ENCODE measurements around the gene FBXO11.

FBXO11 gene

GRCh38 chr2:47803363-47803762 lies 102.9 kb downstream of the FBXO11 start:
- TF ChIP-seq CTCF (IDR thresholded peaks at IDR 0.05; ENCODE audit: low read depth, low read length, missing control alignments): no peak
- H3K4me3 ChIP-seq (replicated peaks; ENCODE audit: low read depth, low read length): no peak overlapping the region
- no peak for DNase-seq (ENCODE audit: extremely low read depth, low read depth)

- no peak for DNase-seq (ENCODE audit: extremely low read depth, low read depth)
- TF ChIP-seq CTCF (IDR thresholded peaks at IDR 0.05; ENCODE audit: low read depth, low read length, missing control alignments): no peak
- H3K4me3 ChIP-seq (replicated peaks; ENCODE audit: low read depth, low read length): no peak overlapping the region
These were observed 105.2 kb downstream of the FBXO11 start for GRCh38 chr2:47801118-47801517.

- H3K4me3 ChIP-seq (replicated peaks; ENCODE audit: low read depth, low read length): no peak overlapping the region
- DNase-seq (ENCODE audit: extremely low read depth, low read depth): no peak
- TF ChIP-seq CTCF (IDR thresholded peaks at IDR 0.05; ENCODE audit: low read depth, low read length, missing control alignments): no peak
These were observed 107.2 kb downstream of the FBXO11 start for GRCh38 chr2:47799031-47799609.

- no peak for TF ChIP-seq CTCF (IDR thresholded peaks at IDR 0.05; ENCODE audit: low read depth, low read length, missing control alignments)
- no peak overlapping the region for H3K4me3 ChIP-seq (replicated peaks; ENCODE audit: low read depth, low read length)
- no peak for DNase-seq (ENCODE audit: extremely low read depth, low read depth)
These were observed 107.7 kb downstream of the FBXO11 start for GRCh38 chr2:47798631-47799030.

- no peak overlapping the region for H3K4me3 ChIP-seq (replicated peaks; ENCODE audit: low read depth, low read length)
- no peak for TF ChIP-seq CTCF (IDR thresholded peaks at IDR 0.05; ENCODE audit: low read depth, low read length, missing control alignments)
- no peak for DNase-seq (ENCODE audit: extremely low read depth, low read depth)
These were observed 110.1 kb downstream of the FBXO11 start for GRCh38 chr2:47796090-47796697.

- no peak for TF ChIP-seq CTCF (IDR thresholded peaks at IDR 0.05; ENCODE audit: low read depth, low read length, missing control alignments)
- H3K4me3 ChIP-seq (replicated peaks; ENCODE audit: low read depth, low read length): 0 out of 2 replicates have a peak overlapping the region, but pooled peaks have one; percentile 2
- no peak for DNase-seq (ENCODE audit: extremely low read depth, low read depth)
These were observed 120.3 kb downstream of the FBXO11 start for GRCh38 chr2:47785986-47786385.
